IPS DF 4.7 (cell line): ENCODE results near the gene MYO5C.
A peak's percentile ranks its signal among the peaks of the same experiment; 100 is the strongest.
"Not testable (repeated sequence)": the region's sequence is repeated elsewhere in the genome, so short reads cannot be mapped to it uniquely, and the experiment has no call there.

ENCODE experiments used
- DNase-seq: peaks from one replicate; pipeline ENCODE4 v3.0.0-alpha.2; 2013; ENCODE audit warnings: low spot score; ENCODE audit errors: extremely low read depth

The MYO5C gene

DNA sequence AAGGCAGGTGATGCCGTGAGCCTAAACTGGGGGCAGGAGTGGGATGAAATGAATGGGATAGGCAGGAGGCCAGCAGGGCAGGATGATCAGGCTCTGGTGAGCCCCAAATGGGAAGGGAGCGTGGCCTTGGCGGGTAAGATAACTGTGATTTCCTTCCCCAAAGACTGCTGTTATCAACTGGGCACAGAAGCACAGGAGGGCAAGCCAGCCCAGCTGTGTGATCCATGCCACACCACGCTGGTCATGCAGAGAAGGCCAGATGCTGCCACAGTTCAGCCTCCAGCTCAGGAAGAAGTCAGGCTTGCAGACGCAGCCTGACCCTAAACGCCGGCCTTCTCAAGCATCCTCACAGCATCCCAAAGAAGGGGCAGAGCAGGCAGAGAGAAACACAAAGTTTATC is 52.3 kb downstream of the MYO5C start:
- no peak for DNase-seq

DNA sequence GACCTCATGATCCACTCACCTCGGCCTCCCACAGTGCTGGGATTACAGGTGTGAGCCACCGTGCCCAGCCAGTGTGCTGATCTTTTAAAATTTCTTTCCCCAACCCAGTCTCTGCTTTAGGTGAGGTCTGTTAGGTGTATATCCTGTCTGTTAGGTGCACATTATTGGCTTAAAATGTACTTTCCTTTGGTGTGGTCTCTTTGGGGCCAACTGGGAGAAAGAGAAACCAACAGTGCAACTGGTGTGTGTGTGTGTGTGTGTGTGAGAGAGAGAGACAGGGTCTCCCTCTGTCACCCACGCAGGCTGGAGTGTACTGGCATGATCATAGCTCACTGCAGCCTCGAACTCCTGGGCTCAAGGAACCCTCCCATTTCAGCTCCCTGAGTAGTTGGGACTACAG is 54.1 kb downstream of the MYO5C start:
- no peak for DNase-seq

DNA sequence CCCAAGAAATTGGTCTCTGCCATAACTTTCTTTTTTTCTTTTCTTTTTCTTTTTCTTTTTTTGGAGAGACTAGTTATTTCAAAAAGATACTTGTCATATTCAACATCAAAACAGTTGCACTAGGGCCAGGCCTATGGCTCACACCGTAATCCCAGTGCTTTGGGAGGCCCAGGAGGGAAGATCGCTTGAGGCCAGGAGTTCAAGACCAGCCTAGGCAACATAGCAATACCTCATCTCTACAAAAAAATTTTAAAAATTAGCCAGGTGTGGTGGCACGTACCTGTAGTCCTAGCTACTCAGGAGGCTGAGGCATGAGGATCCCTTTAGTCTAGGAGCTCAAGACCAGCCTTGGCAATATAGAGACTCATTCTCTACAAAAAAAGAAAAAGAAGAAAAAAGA is 55.4 kb downstream of the MYO5C start:
- DNase-seq, result no peak

DNA sequence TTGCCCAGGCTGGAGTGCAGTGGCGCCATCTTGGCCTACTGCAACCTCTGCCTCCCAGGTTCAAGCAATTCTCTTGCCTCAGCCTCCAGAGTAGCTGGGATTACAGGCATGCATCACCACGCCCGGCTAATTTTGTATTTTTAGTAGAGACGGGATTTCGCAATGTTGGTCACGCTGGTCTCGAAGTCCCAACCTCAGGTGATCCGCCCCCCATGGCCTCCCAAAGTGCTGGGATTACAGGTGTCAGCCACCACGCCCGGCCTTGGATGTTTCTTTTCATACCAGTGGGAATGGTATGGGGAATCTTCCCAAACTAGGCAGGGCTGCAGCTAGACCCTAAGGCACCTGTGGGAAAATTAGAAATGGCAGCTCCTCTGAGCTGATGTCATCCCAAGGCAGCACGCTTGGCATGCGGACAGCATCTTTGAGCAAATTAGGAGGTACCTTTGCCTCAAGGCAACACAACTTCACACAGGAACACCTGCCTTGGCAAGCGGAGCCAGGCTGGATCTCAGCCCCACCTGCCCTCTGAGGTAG is 56.5 kb downstream of the MYO5C start:
- not testable (repeated sequence) for DNase-seq

DNA sequence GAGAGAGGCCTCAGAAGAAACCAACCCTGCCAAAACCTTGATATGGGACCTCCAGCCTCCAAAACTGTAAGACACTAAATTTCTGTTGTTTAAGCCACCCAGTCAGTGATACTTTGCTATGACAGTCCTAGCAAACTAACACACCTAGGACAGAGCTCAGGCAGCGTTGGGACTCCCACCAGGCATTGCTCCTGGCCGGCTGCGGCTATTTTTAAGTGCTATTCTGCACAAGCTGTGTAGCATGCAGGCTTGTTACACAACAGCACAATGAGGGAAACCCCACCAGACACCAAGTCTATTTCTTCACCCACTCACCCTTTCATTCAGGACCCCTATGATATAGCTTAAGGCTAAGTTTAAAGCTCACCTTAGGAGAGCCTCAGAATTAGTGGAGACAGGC is 57.5 kb downstream of the MYO5C start:
- no peak for DNase-seq

DNA sequence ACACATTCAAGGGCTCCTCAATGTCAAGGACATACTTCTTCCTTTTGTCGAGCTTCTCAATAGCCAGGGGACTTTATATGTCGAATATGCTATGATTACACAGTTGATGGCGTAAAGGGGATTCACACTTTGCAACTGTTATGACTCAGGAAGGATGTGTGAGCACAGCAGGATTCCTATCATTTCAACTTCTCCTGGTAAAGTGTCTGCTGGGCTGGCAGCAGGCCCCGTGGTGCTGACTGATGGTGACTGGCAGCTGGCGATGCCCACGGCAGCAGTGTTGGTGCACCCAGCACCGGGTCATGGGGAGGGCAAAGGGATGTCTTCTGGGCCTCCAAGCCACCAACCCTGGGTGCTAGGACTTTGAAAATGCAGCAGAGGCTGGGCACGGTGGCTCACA is 59.6 kb downstream of the MYO5C start:
- DNase-seq, result no peak

DNA sequence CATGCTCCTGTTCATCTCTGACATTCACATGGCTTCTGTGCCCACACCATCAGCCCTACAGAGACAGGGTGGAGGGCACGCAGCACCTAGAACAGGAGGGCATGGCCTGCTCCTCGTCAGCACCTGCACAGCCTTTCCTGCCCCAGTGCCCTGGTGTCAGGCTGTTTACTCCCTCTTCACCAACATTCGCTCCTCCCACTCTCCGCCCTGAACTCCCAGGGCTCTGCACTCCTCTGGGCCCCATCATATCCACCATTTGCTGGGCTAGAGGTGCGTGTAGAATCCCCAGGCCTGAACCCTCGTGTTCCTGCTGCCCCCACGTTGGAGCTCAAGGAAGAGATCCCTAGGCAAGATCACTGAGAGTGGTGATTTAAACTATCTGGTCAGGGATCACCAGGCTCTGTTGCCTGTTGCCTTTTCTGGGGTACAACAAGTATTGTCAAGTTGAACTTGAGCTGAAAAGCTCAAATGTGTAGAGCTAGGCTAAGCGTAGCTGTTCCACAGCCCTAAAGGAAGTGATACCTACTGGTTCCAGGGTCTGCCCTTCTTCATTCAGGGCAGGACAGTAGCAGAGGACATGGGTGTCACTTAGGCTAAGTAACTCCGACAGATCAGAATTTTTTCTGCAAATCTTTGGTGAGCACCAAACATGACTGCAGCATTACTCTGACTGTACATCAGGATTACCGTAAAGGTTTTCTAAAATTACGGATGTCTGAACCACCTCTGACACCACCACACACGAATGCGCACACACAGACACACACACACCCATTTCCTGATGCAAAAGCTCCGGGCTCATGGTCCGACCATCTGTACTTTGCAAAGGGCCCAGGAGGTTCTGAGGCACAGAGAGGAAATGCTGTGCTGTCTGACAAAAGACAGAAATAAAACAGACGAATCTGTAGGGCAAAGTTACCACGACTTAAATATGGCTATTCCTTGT is 60.7 kb downstream of the MYO5C start:
- DNase-seq, result no peak

DNA sequence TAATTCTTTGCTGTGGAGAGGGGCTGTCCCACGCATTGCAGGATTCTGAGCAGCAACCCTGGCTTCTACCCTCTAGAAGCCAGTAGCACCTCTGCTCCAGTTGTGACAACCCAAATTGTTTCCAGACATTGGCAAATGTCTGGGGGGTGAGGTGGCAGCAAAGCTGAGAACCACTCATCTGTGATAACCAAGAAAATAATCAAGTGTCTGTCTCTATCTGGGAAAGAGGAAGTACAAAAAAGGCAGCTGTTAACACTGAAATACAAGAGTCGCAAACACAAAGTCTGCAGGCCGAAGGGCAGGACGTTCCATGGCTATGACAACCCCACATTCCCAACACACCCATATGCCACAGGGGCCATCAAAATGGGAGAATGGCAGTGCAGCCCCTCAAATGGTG is 62.2 kb downstream of the MYO5C start:
- no peak for DNase-seq

DNA sequence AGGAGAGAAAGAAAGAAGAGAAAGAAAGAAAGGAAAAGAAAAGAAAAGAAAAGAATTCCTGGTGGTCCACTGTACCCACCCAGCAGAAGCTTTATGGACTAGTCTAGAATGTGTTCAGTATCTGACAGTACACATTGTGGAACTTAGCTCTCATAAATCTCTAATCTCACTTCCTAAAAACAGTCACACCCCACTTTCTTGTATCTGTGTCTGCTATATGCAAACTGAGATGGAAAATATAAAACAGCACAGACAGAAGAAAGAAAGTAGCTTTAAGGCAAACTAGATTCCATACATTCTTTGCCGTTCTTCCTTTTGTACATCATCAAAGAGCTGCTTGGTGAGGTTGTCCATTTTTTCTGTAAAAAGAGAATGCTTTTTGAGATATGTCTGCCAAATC is 63.3 kb downstream of the MYO5C start:
- DNase-seq, result no peak

DNA sequence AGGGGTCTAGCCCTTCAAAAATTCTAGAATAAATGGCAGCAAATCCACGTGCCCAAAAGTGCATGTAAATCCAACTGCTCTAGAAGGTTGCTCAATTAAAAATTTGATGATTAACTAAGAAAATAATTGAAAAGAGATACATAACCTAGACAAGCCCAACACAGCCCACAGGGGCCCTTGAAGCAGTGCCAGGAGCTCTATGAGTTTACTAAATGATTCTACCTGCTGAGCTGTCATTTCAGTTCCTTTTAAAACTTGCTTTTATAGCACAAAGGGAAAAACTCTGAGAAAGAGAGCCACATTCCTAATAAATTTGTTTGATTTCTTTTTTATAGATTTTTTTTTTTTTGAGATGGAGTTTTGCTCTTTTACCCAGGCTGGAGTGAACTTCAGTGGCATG is 65.5 kb downstream of the MYO5C start:
- DNase-seq, result no peak

DNA sequence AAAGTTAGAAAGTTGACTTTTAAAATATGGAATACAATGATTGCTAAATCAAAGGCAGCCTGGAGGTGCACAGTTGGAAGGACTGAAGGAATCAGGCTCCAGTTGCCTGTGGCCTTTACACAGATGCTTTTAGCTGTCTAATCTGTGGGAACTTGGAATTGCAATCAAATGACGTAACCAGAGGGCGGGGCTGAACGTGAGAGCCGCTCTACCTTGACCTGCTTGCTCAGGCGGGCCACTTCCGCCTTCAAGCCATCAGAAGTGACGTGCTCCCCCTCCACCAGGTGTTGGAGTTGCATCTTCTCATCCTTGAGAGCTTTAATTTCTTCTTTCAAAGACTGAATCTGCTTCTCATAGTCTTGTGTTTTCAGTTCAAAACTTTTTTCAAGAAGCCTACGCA is 66.7 kb downstream of the MYO5C start:
- peak; percentile 33 for DNase-seq

DNA sequence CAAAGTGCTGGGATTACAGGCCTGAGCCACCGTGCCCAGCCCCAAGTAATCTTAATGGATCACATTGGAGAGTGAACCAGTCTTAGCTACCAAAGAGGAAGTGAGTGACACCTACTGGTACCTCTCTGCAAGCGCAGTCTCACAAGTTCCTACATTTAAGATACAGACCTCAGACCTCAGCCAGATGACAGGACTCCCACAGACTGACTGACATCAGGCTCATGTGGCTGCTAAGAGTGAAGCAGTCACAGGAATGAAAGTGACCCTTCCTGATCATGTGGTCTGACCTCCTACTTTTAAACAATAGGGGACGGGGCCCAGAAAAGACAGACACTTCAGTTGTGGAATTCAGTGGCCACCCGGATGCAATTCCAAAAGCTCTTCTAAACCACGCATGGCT is 68.1 kb downstream of the MYO5C start:
- peak; percentile 71 for DNase-seq

DNA sequence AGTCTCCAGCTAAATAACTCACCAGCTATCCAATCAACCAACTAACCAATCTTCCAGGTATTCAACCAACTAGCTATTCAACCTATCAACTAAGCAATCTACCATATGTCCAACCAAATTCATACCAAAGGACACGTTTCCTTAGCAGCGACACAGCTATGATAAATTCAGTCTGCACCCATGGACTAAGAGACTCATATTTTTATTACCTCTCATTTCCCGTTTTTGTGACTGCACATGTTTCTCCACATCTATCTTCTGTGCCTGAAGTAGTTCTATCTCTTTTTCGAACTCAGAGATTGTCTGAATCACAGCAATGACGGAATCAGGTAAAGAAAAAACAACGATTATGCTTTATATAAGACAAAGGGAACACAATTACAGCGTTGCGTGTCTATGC is 70.4 kb downstream of the MYO5C start:
- no peak for DNase-seq

DNA sequence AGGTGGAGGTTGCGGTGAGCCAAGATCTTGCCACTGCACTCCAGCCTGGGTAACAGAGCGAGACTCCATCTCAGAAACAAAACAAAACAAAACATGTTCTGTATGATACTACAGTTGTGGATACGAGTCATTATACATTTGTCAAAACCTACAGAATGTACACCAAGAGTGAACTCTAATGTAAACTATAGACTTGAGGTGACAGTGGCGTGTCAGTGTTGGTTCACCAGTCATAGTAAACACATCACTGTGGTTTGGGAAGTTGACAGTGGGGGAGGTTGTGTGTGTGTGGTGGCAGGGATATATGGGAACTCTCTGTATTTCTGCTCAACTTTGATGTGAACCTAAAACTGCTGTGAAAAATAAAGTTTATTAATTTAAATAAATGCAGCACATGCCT is 71.4 kb downstream of the MYO5C start:
- no peak for DNase-seq

DNA sequence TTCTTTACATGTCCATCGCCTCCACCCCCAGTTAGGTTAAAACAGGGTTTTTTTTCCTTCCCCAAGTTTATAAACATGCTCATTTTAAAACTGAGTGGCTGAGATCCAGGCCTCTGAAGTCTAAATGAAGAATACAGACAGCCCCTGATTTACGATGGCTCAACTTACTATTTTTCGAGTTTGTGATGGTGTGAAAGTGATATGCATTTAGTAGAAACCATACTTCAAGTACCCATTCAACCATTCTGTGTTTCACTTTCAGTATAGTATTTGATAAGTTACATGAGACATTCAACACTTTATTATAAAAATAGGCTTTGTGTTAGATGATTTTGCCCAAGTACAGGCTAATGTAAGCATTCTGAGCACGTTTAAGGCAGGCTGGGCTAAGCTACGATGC is 73.9 kb downstream of the MYO5C start:
- DNase-seq, result no peak

DNA sequence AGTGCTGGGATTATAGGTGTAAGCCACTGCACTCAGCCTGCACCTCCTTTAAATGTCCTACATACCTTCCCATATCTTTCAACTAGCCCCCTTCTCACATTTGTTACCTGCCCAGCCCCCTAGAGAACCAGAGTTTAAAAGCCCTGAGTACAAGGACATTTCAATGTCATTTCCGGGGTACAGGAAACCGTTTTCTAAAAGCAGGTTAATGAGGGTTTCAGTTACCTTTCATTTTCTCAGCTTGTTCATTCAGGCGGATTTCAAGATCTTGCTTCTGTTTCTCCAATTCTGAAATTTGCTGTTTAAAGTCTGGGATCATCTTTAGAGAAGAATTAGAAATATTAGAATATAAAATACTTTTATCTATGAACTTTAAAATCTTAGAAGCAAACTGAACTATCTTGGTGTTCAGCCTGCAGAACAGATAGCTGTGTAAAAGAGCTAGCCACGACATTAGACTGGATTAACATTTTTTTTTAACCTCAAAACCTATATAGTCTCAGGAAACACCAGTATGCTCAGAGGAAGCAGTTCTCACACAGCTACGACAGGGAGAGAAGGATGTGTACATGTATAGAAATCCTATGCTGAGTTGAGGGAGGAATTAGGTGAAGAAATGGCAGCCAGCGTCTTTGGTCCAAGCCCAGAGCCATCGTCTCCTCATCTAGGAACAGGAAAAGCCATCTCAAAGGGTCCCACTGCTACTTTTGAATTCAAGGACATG is 74.5 kb downstream of the MYO5C start:
- DNase-seq, result no peak

DNA sequence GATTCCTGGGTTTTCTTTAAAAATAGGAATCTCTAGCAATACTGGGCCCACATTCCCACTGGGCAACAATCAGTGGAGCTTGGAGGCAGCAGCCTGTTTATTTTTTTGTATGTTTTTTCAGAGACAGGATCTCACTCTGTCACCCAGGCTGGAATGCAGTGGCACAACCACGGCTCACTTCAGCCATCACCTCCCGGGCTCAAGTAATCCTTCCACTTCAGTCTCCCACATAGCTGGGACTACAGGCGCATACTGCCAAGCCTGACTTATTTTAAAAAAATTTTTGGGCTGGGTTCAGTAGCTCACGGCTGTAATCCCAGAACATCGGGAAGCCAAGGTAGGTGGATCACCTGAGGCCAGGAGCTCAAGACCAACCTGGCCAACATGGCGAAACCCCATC is 75.4 kb downstream of the MYO5C start:
- DNase-seq, result no peak

DNA sequence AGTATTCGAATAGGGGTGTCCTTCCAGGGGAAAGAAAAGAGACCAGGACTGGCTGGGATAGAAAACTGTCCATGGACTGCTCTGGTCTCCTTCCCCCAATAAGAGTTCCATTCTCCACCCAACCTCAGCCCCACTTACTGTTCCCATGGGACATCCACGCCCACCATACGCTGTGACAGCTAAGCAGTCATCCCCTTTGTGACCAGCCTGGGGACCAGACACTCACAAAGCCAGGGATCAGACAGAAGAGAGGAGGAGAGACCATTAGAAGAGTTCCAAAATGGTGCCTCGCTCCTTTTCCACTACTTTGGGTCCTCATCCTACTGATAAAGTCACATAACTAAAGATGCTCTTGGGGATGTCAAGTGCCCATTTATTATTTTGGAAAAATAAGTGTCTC is 76.8 kb downstream of the MYO5C start:
- DNase-seq, result no peak

DNA sequence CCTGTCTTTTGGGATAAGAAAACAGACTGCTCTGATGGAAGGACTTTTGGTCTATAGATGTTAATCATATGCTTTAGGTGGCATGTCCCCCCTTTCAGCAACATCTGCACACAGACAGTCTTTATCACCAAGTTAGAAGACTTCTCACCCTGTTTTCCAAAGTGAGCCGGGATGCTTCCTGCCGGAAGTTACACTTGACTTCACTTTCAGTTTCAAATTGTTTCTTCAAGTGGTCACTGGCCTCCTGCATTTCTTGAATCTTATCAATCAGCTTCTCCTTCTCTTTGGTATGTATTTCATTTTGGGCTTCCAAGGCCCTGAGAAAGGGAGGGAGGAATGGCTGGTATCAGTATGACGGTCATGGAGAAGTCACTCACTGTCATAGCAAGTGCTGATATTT is 77.2 kb downstream of the MYO5C start:
- no peak for DNase-seq

DNA sequence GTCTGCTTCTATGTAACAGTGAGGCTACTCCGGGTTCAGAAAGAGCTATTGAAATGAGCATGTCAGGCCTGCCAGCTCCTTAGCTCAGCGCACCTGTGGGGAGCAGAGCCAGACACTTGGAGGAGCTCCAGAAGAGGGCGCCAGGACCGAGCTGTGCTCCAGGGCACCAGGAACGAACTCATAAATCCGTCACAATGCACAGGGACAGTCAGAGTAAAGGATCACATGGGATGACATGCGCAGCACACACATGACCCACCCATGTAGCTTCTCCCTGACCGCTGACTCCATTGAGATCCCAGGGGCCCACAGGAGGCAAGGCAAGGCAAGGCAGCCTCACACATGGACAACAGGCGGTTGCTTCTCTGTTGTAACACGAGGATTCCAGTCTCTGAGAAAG is 78.4 kb downstream of the MYO5C start:
- peak; percentile 16 for DNase-seq

DNA sequence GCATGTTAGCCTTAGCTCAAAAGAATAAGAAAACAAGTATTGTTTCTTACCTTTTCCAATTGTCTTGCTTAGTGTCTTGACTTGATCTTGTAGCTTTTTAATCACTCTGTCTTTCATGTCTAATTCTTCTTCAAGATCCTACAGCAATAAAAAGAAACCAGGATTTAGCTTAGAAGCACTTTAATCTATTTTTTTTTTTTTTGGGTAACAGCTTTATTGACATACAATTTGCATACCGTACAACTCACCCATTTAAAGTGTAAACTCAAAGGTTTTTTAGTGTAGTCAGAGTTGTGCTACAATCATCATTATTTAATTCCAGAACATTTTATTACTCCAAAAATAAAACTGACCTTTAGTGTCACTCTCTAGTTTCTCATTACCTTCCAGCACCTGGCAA is 81.1 kb downstream of the MYO5C start:
- no peak for DNase-seq

DNA sequence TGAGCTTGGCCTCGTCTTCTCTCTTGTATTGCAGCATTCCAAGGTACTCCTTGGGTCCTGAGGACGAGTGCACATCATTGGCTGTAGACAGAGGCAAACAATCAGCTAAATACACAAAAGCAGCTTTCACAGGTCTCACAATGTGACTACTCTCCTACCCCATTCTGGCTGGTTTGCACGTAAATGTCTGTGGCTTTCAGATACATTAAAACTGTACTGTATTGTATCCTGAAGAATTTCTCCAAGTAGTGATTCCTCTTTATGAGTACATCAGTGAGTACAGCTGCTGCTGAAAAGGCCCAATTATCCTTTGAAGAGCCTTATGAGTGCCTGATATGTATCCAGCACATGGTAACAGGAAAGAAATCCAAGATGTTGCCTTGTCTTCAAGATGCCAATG is 82.4 kb downstream of the MYO5C start:
- DNase-seq, result no peak
